Effector CD8-positive, alpha-beta T cell (primary cell): ENCODE results near the gene CD19.
"Not testable (repeated sequence)": the region's sequence is repeated elsewhere in the genome, so short reads cannot be mapped to it uniquely, and the experiment has no call there.

ENCODE experiments used
- DNase-seq: peaks from one replicate; lab custom pipeline; 2025; lab: John Stamatoyannopoulos, UW

Gene CD19

GRCh38 chr16:28935924-28936783 lies 4.4 kb downstream of the CD19 start:
- DNase-seq, result peak; percentile 77

GRCh38 chr16:28936784-28937155 lies 5.0 kb downstream of the CD19 start:
- DNase-seq, result no peak

GRCh38 chr16:28937222-28937876 lies 5.6 kb downstream of the CD19 start:
- DNase-seq, result no peak

GRCh38 chr16:28938721-28939120 lies 7.0 kb downstream of the CD19 start:
- no peak for DNase-seq

- DNase-seq, result not testable (repeated sequence)
Measured at GRCh38 chr16:28939825-28940224, 8.1 kb downstream of the CD19 start.

DNA sequence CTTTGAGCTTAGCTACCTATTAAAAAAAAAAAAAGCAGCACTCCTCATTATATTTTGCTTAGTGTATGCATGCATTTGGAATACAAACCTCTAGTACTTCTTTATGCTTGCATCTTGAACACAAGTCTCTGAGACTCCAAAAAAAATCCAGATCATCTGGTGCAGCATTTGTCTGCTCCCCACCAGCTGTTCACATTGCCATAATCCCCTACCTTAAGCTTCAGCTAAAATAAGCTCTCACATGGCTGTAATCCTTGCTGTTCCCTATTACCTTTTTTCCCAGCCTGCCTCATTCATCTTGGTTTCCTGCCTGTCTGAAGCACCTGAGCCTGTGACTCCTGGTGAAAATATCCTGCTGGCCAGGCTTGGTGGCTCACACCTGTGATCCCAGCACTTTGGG lies 11.5 kb downstream of the CD19 start:
- DNase-seq, result no peak

DNA sequence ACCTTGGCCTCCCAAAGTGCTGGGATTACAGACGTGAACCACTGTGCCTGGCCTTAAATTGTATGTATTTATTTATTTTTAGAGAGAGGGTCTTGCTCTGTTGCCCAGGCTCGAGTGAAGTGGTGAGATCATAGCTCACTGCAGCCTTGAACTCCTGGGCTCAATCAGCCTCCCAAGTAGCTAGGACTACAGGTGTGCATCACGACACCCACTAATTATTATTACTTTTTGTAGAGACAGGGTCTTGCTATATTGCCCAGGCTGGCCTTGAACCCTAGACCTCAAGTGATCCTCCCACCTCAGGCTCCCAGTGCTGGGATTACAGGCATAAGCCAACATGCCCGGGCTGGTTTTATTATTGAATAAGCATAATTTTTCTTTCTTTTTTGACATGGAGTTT lies 14.9 kb downstream of the CD19 start:
- DNase-seq, result no peak

DNA sequence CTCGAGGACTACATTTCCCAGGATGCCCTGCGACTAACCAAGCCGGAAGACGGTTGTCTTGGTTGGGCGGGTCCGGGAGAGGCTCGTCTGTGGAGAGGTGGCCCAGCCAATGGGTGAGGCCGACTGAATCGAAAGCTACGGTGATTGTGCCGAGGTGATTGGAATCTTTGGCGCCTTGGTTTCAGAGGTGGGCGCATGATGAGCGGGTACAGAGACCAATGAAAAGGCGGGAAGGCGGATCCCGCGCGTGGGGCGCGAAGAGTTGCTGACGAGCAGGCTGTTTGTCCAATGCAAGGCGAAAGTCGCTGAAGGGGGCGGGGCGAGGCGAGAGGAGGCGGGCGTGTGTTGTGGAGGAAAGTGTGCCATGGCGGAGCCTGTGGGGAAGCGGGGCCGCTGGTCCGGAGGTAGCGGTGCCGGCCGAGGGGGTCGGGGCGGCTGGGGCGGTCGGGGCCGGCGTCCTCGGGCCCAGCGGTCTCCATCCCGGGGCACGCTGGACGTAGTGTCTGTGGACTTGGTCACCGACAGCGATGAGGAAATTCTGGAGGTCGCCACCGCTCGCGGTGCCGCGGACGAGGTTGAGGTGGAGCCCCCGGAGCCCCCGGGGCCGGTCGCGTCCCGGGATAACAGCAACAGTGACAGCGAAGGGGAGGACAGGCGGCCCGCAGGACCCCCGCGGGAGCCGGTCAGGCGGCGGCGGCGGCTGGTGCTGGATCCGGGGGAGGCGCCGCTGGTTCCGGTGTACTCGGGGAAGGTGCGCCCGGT lies 19.1 kb downstream of the CD19 start, which contains the start of gene NFATC2IP:
TSS of gene NFATC2IP (plus strand) at position 290 of the 762 bp plus-strand sequence. CDS start at position 365, 75 bp downstream.
- peak; percentile 99 for DNase-seq

GRCh38 chr16:28951410-28951943 lies 19.7 kb downstream of the CD19 start:
- DNase-seq, result no peak

DNA sequence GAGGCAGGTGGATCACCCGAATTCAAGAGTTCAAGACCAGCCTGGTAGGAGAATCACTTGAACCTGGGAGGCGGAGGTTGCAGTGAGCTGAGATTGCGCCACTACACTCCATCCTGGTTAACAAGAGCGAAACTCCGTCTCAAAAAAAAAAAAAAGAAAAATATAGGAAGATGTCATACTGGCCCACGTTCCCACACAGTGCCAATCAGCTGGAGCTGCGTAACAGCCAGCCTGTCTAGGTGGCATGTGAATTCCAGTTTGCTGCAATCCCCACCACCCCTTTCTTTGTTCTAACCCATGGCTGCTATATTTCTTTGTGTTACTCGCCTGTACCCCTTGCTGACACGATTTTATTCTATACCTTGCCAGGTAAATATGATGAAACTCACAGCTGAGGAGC lies 26.4 kb downstream of the CD19 start:
- no peak for DNase-seq

- DNase-seq, result no peak
Measured at GRCh38 chr16:28958836-28959235, 27.1 kb downstream of the CD19 start.

- no peak for DNase-seq
Measured at GRCh38 chr16:28964072-28964471, 32.3 kb downstream of the CD19 start.

DNA sequence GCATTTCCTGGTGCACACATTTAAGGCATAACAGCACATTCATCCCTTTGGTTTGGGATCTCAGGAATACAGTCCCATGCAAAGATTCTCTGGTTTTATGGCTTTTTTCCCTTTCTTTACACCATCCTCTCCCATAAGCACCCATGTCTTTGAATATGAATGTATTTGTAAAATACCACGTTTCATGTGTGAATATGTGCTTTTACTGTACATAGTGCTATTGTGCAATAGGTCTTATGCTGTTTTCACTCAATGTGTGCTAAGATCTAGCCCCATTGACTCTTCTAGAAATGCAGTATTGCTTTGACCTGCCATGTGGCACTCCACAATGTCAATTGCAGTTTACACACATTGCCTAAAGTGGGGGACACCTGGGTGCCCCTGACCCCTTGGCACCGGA lies 32.7 kb downstream of the CD19 start:
- no peak for DNase-seq

GRCh38 chr16:28967156-28967555 lies 35.4 kb downstream of the CD19 start:
- no peak for DNase-seq

GRCh38 chr16:28969696-28970095 lies 37.9 kb downstream of the CD19 start:
- not testable (repeated sequence) for DNase-seq

DNA sequence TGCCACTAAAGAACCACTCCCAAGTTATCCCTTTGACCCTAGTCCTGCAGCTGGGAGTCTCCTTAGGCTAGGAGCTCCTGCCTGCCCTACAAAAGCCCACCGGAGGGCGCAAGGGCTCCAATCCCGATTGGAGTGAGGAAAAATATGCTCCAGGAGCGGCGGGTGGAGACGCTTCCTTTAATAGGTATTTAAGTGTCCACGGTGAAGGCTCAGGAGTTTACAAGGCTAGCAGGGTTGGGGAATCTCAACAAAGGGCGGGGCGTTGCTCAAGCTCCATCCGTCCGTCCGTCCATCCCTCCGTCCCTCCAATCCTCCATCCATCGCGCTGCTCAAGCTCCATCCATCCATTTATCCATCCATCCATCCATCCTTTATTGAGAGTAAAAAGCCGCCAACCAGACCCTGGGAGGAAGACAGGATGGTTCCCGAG lies 42.3 kb downstream of the CD19 start:
- DNase-seq, result no peak

GRCh38 chr16:28974437-28975157 lies 42.8 kb downstream of the CD19 start, which contains the start of gene SPNS1:
Gene SPNS1, plus strand, starts transcription at chr16:28974778. Its CDS starts 374 bp downstream, at chr16:28975152.
- DNase-seq, result peak; percentile 88

- DNase-seq, result no peak
Measured at GRCh38 chr16:28975158-28975599, 43.4 kb downstream of the CD19 start.

DNA sequence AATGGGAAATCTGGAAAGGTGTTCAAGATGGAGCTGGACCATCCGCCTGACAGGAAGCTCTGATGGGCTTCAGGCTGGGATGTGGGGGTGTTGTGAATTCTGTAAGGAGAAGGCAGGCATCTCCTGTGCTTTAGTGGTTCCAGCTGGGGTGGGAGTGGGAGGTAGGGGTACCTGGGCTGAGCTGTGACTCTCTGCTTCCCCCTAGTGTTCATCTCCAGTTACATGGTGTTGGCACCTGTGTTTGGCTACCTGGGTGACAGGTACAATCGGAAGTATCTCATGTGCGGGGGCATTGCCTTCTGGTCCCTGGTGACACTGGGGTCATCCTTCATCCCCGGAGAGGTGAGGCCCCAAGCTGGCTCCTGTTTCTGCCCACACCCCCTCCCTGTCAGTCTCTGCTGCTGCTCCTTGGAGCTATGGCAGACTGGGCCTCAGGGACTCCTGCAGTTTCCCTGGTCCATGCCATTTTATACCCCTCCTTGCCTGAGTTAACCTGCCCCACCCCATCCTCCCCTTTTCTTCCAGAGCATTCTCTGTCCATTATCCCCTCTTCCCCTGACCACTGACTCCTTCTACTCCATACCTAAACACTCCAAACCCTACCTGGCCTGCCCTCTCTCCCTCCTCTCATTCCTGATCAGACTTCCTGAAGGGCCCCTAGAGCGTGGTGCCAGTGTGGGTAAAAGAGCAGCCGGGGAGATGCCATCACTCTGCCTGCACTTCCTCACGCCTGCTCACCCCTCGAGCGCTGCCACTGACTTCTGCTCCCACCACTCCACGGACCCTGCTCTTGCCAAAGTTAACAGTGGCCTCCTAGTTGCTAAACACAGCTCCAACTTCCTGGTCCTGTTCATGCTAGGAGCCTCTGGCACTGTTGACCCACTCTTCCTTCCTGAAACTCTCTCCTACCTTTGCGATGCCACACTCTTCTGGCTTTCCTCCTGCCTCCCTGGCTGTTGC lies 46.2 kb downstream of the CD19 start:
- DNase-seq, result no peak

GRCh38 chr16:28980330-28980729 lies 48.6 kb downstream of the CD19 start:
- not testable (repeated sequence) for DNase-seq
